ENCODE results near the gene LRG1.
"Not testable (repeated sequence)": the region's sequence is repeated elsewhere in the genome, so short reads cannot be mapped to it uniquely, and the experiment has no call there.

DNA sequence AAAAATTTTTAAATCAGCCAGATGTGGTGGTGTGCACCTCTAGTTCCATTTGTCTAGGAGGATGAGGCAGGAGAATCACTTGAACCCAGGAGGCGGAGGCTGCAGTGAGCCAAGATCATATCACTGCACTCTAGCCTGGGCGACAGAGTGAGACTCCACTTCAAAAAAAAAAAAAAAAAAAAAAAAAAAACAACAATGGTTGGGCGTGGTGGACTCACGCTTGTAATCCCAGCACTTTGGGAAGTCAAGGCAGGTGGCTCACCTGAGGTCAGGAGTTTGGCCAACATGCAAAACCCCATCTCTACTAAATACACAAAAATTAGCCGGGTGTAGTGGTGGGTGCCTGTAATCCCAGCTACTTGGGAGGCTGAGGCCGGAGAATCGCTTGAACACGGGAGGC lies 12.5 kb downstream of the LRG1 start:
- TF ChIP-seq, protein P1, sequence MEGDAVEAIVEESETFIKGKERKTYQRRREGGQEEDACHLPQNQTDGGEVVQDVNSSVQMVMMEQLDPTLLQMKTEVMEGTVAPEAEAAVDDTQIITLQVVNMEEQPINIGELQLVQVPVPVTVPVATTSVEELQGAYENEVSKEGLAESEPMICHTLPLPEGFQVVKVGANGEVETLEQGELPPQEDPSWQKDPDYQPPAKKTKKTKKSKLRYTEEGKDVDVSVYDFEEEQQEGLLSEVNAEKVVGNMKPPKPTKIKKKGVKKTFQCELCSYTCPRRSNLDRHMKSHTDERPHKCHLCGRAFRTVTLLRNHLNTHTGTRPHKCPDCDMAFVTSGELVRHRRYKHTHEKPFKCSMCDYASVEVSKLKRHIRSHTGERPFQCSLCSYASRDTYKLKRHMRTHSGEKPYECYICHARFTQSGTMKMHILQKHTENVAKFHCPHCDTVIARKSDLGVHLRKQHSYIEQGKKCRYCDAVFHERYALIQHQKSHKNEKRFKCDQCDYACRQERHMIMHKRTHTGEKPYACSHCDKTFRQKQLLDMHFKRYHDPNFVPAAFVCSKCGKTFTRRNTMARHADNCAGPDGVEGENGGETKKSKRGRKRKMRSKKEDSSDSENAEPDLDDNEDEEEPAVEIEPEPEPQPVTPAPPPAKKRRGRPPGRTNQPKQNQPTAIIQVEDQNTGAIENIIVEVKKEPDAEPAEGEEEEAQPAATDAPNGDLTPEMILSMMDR (IDR thresholded peaks at IDR 0.05; ENCODE audit: poor library complexity): not testable (repeated sequence)
- not testable (repeated sequence) for TF ChIP-seq EZH2phosphoT487 (IDR thresholded peaks at IDR 0.05; ENCODE audit: low read depth, severe bottlenecking, unreplicated experiment); EZH2 (IDR thresholded peaks at IDR 0.05; ENCODE audit: borderline replicate concordance)

Data from hepatocyte (in vitro differentiated cells).